ENCODE data around the gene ANO3.

ANO3 gene

GRCh38 chr11:26418386-26418912 is 86.5 kb downstream of the ANO3 start:
- Histone ChIP-seq H3K79me1 (ENCODE audit: low read length) (no peaks in the 10 kb centered on the region), H3K9ac (ENCODE audit: low read length) (no peak overlapping the region), H2BK5ac (ENCODE audit: low read length) (no peak overlapping the region), H3K56ac (ENCODE audit: low read length) (no peak overlapping the region), H3K36me3 (ENCODE audit: control insufficient read depth, insufficient read depth, low read length) (no peaks in the 10 kb centered on the region), H3K27ac (ENCODE audit: low read depth, low read length) (no peak overlapping the region), H3K27me3 (ENCODE audit: insufficient read depth, low read length, poor library complexity) (no peaks in the 10 kb centered on the region), H3K4ac (ENCODE audit: low read depth, low read length) (no peak overlapping the region), H3K18ac (ENCODE audit: low read length) (no peak overlapping the region), H3K4me1 (ENCODE audit: control insufficient read depth, low read depth, low read length) (no peaks in the 10 kb centered on the region), H2BK15ac (replicated peaks; ENCODE audit: low read depth) (no peak overlapping the region), H3K4me3 (ENCODE audit: low read length) (no peak overlapping the region), H3K4me2 (ENCODE audit: low read length) (no peak overlapping the region), H3K23ac (ENCODE audit: low read length) (no peak overlapping the region), H4K8ac (ENCODE audit: low read depth, low read length) (no peak overlapping the region), H3K79me2 (ENCODE audit: control insufficient read depth, insufficient read depth, low read length) (no peaks in the 10 kb centered on the region), H2AK5ac (ENCODE audit: low read length) (no peak overlapping the region), H4K5ac (ENCODE audit: low read length) (no peak overlapping the region), H2BK120ac (ENCODE audit: low read depth, low read length) (no peak overlapping the region)
- no peak for DNase-seq
- WGBS (ENCODE audit: extremely low coverage, insufficient coverage, low lambda C conversion rate): no CpG with 5 or more reads among the region's 6 CpGs

GRCh38 chr11:26420331-26420730 is 88.4 kb downstream of the ANO3 start:
- no peak overlapping the region for H3K4me3 ChIP-seq (ENCODE audit: low read length)
- WGBS (ENCODE audit: extremely low coverage, insufficient coverage, low lambda C conversion rate): no CpG with 5 or more reads among the region's 1 CpG

GRCh38 chr11:26424255-26424654 is 92.3 kb downstream of the ANO3 start:
- no peak overlapping the region for H2BK5ac ChIP-seq (ENCODE audit: low read length)
- no peak overlapping the region for H2BK15ac ChIP-seq (replicated peaks; ENCODE audit: low read depth)
- H3K36me3 ChIP-seq (ENCODE audit: control insufficient read depth, insufficient read depth, low read length): no peaks in the 10 kb centered on the region
- no peak overlapping the region for H3K56ac ChIP-seq (ENCODE audit: low read length)
- H3K4me2 ChIP-seq (ENCODE audit: low read length): no peak overlapping the region
- no peak overlapping the region for H3K18ac ChIP-seq (ENCODE audit: low read length)
- no peak overlapping the region for H4K8ac ChIP-seq (ENCODE audit: low read depth, low read length)
- H3K27me3 ChIP-seq (ENCODE audit: insufficient read depth, low read length, poor library complexity): no peaks in the 10 kb centered on the region
- H2BK120ac ChIP-seq (ENCODE audit: low read depth, low read length): no peak overlapping the region
- H3K4me3 ChIP-seq (ENCODE audit: low read length): no peak overlapping the region
- no peak overlapping the region for H2AK5ac ChIP-seq (ENCODE audit: low read length)
- no peaks in the 10 kb centered on the region for H3K4me1 ChIP-seq (ENCODE audit: control insufficient read depth, low read depth, low read length)
- no peaks in the 10 kb centered on the region for H3K79me1 ChIP-seq (ENCODE audit: low read length)
- no peak overlapping the region for H3K4ac ChIP-seq (ENCODE audit: low read depth, low read length)
- H3K23ac ChIP-seq (ENCODE audit: low read length): no peak overlapping the region
- WGBS (ENCODE audit: extremely low coverage, insufficient coverage, low lambda C conversion rate): no CpG with 5 or more reads among the region's 1 CpG
- no peak overlapping the region for H4K5ac ChIP-seq (ENCODE audit: low read length)
- H3K27ac ChIP-seq (ENCODE audit: low read depth, low read length): no peak overlapping the region
- no peak overlapping the region for H3K9ac ChIP-seq (ENCODE audit: low read length)
- no peaks in the 10 kb centered on the region for H3K79me2 ChIP-seq (ENCODE audit: control insufficient read depth, insufficient read depth, low read length)
- no peak for DNase-seq

More at GRCh38 chr11:26420331-26420730, 88.4 kb downstream of the ANO3 start:
- no peak overlapping the region for H3K4me2 ChIP-seq (ENCODE audit: low read length)
- no peaks in the 10 kb centered on the region for H3K4me1 ChIP-seq (ENCODE audit: control insufficient read depth, low read depth, low read length)
- no peaks in the 10 kb centered on the region for H3K79me2 ChIP-seq (ENCODE audit: control insufficient read depth, insufficient read depth, low read length)
- no peak overlapping the region for H3K4ac ChIP-seq (ENCODE audit: low read depth, low read length)
- H3K27me3 ChIP-seq (ENCODE audit: insufficient read depth, low read length, poor library complexity): no peaks in the 10 kb centered on the region
- no peak overlapping the region for H2BK15ac ChIP-seq (replicated peaks; ENCODE audit: low read depth)
- no peak overlapping the region for H3K56ac ChIP-seq (ENCODE audit: low read length)
- H2BK120ac ChIP-seq (ENCODE audit: low read depth, low read length): no peak overlapping the region
- H2BK5ac ChIP-seq (ENCODE audit: low read length): no peak overlapping the region
- H3K9ac ChIP-seq (ENCODE audit: low read length): no peak overlapping the region
- DNase-seq: peak; percentile 80
- no peak overlapping the region for H4K8ac ChIP-seq (ENCODE audit: low read depth, low read length)
- H3K79me1 ChIP-seq (ENCODE audit: low read length): no peaks in the 10 kb centered on the region
- H3K27ac ChIP-seq (ENCODE audit: low read depth, low read length): no peak overlapping the region
- H3K18ac ChIP-seq (ENCODE audit: low read length): no peak overlapping the region
- no peak overlapping the region for H4K5ac ChIP-seq (ENCODE audit: low read length)
- no peak overlapping the region for H3K23ac ChIP-seq (ENCODE audit: low read length)
- no peaks in the 10 kb centered on the region for H3K36me3 ChIP-seq (ENCODE audit: control insufficient read depth, insufficient read depth, low read length)
- H2AK5ac ChIP-seq (ENCODE audit: low read length): no peak overlapping the region

- no peak overlapping the region for H2BK5ac ChIP-seq (ENCODE audit: low read length)
- H3K27ac ChIP-seq (ENCODE audit: low read depth, low read length): no peak overlapping the region
- H3K36me3 ChIP-seq (ENCODE audit: control insufficient read depth, insufficient read depth, low read length): no peaks in the 10 kb centered on the region
- H3K27me3 ChIP-seq (ENCODE audit: insufficient read depth, low read length, poor library complexity): no peaks in the 10 kb centered on the region
- no peak overlapping the region for H3K4me3 ChIP-seq (ENCODE audit: low read length)
- H3K4me1 ChIP-seq (ENCODE audit: control insufficient read depth, low read depth, low read length): no peaks in the 10 kb centered on the region
- H4K8ac ChIP-seq (ENCODE audit: low read depth, low read length): no peak overlapping the region
- WGBS (ENCODE audit: extremely low coverage, insufficient coverage, low lambda C conversion rate): no CpG with 5 or more reads among the region's 5 CpGs
- H4K5ac ChIP-seq (ENCODE audit: low read length): no peak overlapping the region
- H3K4me2 ChIP-seq (ENCODE audit: low read length): no peak overlapping the region
- H2AK5ac ChIP-seq (ENCODE audit: low read length): no peak overlapping the region
- H2BK15ac ChIP-seq (replicated peaks; ENCODE audit: low read depth): no peak overlapping the region
- H3K18ac ChIP-seq (ENCODE audit: low read length): no peak overlapping the region
- no peak overlapping the region for H3K23ac ChIP-seq (ENCODE audit: low read length)
- H2BK120ac ChIP-seq (ENCODE audit: low read depth, low read length): no peak overlapping the region
- no peaks in the 10 kb centered on the region for H3K79me1 ChIP-seq (ENCODE audit: low read length)
- no peak for DNase-seq
- no peaks in the 10 kb centered on the region for H3K79me2 ChIP-seq (ENCODE audit: control insufficient read depth, insufficient read depth, low read length)
- no peak overlapping the region for H3K4ac ChIP-seq (ENCODE audit: low read depth, low read length)
- no peak overlapping the region for H3K56ac ChIP-seq (ENCODE audit: low read length)
- no peak overlapping the region for H3K9ac ChIP-seq (ENCODE audit: low read length)
Observed at GRCh38 chr11:26439854-26440253, 107.9 kb downstream of the ANO3 start.

GRCh38 chr11:26442131-26442530 is 110.2 kb downstream of the ANO3 start:
- no peak overlapping the region for H3K4ac ChIP-seq (ENCODE audit: low read depth, low read length)
- H4K8ac ChIP-seq (ENCODE audit: low read depth, low read length): no peak overlapping the region
- no peak overlapping the region for H3K56ac ChIP-seq (ENCODE audit: low read length)
- no peak overlapping the region for H2BK15ac ChIP-seq (replicated peaks; ENCODE audit: low read depth)
- H4K5ac ChIP-seq (ENCODE audit: low read length): no peak overlapping the region
- H2BK5ac ChIP-seq (ENCODE audit: low read length): no peak overlapping the region
- no peak overlapping the region for H3K4me3 ChIP-seq (ENCODE audit: low read length)
- H3K18ac ChIP-seq (ENCODE audit: low read length): no peak overlapping the region
- no peaks in the 10 kb centered on the region for H3K27me3 ChIP-seq (ENCODE audit: insufficient read depth, low read length, poor library complexity)
- no peak overlapping the region for H3K4me2 ChIP-seq (ENCODE audit: low read length)
- WGBS (ENCODE audit: extremely low coverage, insufficient coverage, low lambda C conversion rate): no CpG with 5 or more reads among the region's 2 CpGs
- no peaks in the 10 kb centered on the region for H3K79me1 ChIP-seq (ENCODE audit: low read length)
- H3K9ac ChIP-seq (ENCODE audit: low read length): no peak overlapping the region
- no peak overlapping the region for H3K23ac ChIP-seq (ENCODE audit: low read length)
- H2AK5ac ChIP-seq (ENCODE audit: low read length): no peak overlapping the region
- no peaks in the 10 kb centered on the region for H3K4me1 ChIP-seq (ENCODE audit: control insufficient read depth, low read depth, low read length)
- no peak for DNase-seq
- no peak overlapping the region for H3K27ac ChIP-seq (ENCODE audit: low read depth, low read length)
- no peak overlapping the region for H2BK120ac ChIP-seq (ENCODE audit: low read depth, low read length)
- H3K36me3 ChIP-seq (ENCODE audit: control insufficient read depth, insufficient read depth, low read length): no peaks in the 10 kb centered on the region
- no peaks in the 10 kb centered on the region for H3K79me2 ChIP-seq (ENCODE audit: control insufficient read depth, insufficient read depth, low read length)

GRCh38 chr11:26443617-26444016 is 111.7 kb downstream of the ANO3 start:
- no peaks in the 10 kb centered on the region for H3K4me1 ChIP-seq (ENCODE audit: control insufficient read depth, low read depth, low read length)
- no peak for DNase-seq
- H3K4me3 ChIP-seq (ENCODE audit: low read length): no peak overlapping the region
- H3K23ac ChIP-seq (ENCODE audit: low read length): no peak overlapping the region
- no peak overlapping the region for H3K18ac ChIP-seq (ENCODE audit: low read length)
- no peak overlapping the region for H2AK5ac ChIP-seq (ENCODE audit: low read length)
- H4K8ac ChIP-seq (ENCODE audit: low read depth, low read length): no peak overlapping the region
- H3K9ac ChIP-seq (ENCODE audit: low read length): no peak overlapping the region
- no peak overlapping the region for H3K4ac ChIP-seq (ENCODE audit: low read depth, low read length)
- no peak overlapping the region for H2BK5ac ChIP-seq (ENCODE audit: low read length)
- no peak overlapping the region for H3K4me2 ChIP-seq (ENCODE audit: low read length)
- no peak overlapping the region for H2BK120ac ChIP-seq (ENCODE audit: low read depth, low read length)
- WGBS (ENCODE audit: extremely low coverage, insufficient coverage, low lambda C conversion rate): no CpG with 5 or more reads among the region's 3 CpGs
- no peak overlapping the region for H3K27ac ChIP-seq (ENCODE audit: low read depth, low read length)
- no peak overlapping the region for H2BK15ac ChIP-seq (replicated peaks; ENCODE audit: low read depth)
- H3K56ac ChIP-seq (ENCODE audit: low read length): no peak overlapping the region
- H3K36me3 ChIP-seq (ENCODE audit: control insufficient read depth, insufficient read depth, low read length): no peaks in the 10 kb centered on the region
- H4K5ac ChIP-seq (ENCODE audit: low read length): no peak overlapping the region
- no peaks in the 10 kb centered on the region for H3K27me3 ChIP-seq (ENCODE audit: insufficient read depth, low read length, poor library complexity)
- no peaks in the 10 kb centered on the region for H3K79me1 ChIP-seq (ENCODE audit: low read length)
- H3K79me2 ChIP-seq (ENCODE audit: control insufficient read depth, insufficient read depth, low read length): no peaks in the 10 kb centered on the region
